Mononuclear cell (primary cell): ENCODE data around the gene GPR142. TPM values are rescaled to one million over a fixed set of nuclear protein-coding genes. Genes with fewer than 3 reads are reported as not detected.

Source experiments
- H3K27me3 ChIP-seq: 2 replicates; pipeline ENCODE4 v1.6.0; 2011; ENCODE audit warnings: low read length, control low read depth; ENCODE audit not compliant: insufficient read depth
- H3K4me1 ChIP-seq: 2 replicates; pipeline ENCODE4 v1.5.1; 2011; ENCODE audit warnings: mild to moderate bottlenecking, low read length, control low read depth; ENCODE audit not compliant: insufficient read depth
- H3K4me3 ChIP-seq: 2 replicates; pipeline ENCODE4 v1.5.1; 2011; ENCODE audit warnings: mild to moderate bottlenecking, low read length, moderate library complexity
- H3K9me3 ChIP-seq: 2 replicates; pipeline ENCODE4 v1.5.1; 2011; ENCODE audit warnings: low read depth, mild to moderate bottlenecking, control low read depth, low read length
- total RNA-seq: library from RNA; depleted of rRNA; stranded (reverse); fragments of >200 nt; gene quantifications from one replicate; pipeline ENCODE4 v1.2.3, GENCODE V29; 2012

The GPR142 gene
- total RNA-seq, 1 donor, result not detected

DNA sequence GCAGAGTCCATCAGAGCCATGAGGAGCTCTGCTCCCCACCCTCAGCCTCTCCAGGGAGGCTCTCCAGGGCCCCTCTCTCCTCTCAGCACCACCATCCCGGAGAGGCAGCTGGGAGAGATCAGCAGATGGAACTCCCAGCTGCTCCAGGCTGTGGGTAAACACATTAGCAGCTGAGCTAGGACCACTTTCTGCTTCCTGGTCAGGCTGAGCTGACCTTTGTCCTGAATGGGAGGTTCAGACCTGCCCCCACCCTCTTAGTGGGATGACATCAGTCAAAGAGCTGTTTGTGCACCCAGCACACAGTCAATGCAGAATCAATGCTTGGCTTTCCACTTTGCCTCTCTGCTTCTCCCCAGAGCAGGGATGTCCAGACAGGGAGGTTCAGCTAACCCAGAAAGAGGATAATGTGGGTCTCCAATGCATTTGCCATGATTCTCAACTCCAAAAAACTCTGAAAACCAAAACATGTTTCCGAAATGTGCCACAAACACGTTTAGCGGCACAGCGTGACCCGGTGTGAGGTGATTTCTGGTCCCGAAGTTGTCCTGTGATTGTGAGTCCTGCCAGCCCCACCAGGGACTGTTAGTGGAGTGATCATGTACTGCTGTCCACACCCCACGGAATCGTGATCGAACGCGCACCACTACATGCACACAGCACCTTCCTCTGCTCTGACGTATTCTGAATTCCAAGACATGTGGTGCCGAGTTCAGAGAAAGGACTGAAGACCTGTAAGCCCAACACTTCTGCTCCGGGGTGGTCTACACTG, 6.7 kb downstream of the GPR142 start:
- H3K9me3 ChIP-seq, result no peaks in the 10 kb centered on the region
- H3K4me3 ChIP-seq, result no peak overlapping the region
- H3K4me1 ChIP-seq, result peaks cover 12% of the 10 kb centered on the region
- H3K27me3 ChIP-seq, result no peaks in the 10 kb centered on the region

DNA sequence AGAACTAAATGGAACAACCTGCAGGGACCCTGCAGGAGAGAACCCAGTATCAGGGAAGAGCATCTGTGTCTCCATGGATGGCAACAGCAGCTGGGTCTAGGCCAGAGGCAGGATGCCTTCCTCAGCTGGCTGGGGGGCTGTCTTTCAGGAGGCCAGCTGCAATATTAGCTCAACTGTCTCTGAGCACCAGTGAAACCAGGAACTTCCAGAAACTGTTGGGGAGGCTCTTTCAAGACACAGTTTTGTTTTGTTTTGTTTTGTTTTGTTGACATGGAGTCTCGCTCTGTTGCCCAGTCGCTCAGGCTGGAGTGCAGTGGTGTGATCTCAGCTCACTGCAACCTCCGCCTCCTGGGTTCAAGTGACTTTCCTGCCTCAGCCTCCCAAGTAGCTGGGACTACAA, 7.6 kb downstream of the GPR142 start:
- Histone ChIP-seq H3K9me3 (no peaks in the 10 kb centered on the region), H3K27me3 (no peaks in the 10 kb centered on the region), H3K4me1 (peaks cover 14% of the 10 kb centered on the region), H3K4me3 (no peak overlapping the region)

DNA sequence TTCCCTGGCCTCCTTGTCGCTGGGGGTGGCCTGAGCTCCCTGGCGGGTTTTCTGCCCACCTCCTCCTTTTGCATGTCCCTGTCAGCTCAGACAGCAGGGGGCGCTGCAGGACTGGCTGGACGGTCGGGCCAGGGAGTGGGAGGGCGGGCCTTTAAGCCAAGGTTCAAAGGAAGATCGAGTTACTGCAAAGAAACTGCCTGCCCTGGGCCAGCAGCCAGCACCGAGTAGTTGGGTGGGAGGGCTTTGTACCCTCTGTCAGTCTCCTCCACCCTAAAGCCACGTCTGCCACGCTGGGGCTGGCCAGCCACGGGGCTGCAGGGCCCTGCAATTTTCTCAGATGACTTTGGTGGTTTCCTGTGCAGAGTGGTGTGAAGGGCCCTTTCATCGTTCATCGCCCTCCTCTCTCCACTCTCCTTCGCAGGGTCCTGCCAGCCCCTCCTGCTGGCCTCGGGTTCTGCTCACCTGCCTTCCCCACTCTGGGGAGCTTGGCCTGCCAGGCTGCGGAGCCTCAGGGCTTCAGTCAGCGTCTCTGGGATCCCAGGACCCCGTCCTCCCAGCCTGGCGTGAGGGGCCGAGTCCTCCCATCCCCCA, 12.3 kb downstream of the GPR142 start:
- Histone ChIP-seq H3K4me1 (peaks cover 18% of the 10 kb centered on the region), H3K27me3 (no peaks in the 10 kb centered on the region), H3K9me3 (no peaks in the 10 kb centered on the region), H3K4me3 (no peak overlapping the region)

DNA sequence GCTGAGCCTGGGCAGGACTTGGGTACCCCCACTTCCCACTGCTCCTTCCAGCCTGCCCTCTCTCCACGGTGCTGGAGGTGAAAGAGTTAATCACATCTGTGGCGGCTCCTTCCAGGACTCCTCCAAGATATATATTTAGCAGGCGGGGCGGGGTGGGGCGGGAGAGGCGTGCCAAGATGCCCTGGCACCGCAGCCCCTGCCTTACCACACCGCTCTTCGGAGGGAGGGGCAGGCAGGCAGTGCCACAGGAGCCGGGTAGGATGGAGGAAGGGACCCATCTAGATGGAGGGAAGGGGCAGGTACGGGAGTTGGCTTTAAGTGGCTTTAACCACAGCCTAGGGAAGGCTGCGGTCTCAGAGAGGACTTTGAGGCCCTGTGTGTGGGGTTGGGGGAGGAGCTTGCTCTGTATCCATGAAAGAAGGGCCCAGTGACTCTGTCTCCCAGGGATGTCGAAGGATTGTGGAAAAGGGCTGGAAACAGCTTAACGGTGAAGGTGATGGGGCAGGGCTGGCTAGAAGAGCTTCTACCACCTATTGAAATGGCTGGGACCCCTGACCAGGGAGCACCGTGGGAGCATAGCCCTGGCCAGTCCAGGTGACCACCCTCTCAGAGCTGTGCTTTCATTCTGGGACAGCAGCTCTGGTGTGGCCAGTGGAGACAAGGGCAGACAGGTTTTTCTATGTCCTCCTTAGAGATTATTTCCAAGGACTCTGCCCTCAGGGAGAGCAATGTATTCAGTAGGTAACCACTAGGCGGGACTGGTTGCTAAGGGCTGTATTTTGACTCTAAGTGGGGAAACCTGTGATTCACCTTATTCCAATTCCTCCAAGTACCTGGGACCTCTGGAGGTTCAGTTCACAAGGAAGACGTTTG, 13.0 kb downstream of the GPR142 start:
- Histone ChIP-seq H3K27me3 (no peaks in the 10 kb centered on the region), H3K4me3 (no peak overlapping the region), H3K9me3 (no peaks in the 10 kb centered on the region), H3K4me1 (peaks cover 18% of the 10 kb centered on the region)

DNA sequence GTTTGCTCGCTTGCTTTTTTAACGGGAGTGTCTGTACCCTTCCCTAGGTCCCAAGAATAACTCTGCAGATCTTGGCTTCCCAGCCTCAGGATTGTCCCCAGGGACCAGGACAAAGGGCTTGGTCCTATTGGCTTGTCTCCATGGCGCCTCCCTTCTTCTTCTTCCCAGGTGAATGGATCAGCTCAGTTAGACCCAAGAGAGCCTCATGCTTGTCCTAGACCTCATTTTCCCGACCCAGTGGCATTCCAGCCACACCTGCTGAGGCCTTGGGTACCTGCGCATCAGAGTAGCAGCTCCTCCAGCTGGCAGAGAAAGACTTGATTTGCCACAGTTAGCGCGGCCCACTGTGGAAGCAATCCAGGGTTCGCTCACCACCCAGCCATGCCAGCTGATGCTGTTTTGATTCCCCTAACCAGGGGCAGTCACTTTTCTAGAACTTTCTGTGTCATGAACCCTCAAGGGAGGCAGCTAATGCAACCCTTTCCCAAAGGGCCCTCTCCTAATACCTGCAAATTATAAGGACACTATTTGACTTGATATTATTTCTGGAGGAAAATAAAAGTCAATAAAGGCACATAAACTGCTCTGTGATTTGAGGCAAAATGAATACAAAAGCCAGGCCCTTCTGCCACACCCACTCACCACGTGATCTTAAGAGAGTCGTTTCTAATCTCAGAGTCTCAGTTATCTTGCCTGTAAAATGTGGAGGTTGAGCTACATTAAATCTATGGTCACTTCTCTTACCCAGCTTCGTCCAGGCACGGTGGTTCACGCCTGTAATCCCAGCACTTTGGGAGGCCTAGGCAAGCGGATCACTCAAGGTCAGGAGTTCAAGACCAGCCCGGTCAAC, 13.9 kb downstream of the GPR142 start:
- Histone ChIP-seq H3K9me3 (no peaks in the 10 kb centered on the region), H3K4me3 (no peak overlapping the region), H3K4me1 (peaks cover 21% of the 10 kb centered on the region), H3K27me3 (no peaks in the 10 kb centered on the region)

DNA sequence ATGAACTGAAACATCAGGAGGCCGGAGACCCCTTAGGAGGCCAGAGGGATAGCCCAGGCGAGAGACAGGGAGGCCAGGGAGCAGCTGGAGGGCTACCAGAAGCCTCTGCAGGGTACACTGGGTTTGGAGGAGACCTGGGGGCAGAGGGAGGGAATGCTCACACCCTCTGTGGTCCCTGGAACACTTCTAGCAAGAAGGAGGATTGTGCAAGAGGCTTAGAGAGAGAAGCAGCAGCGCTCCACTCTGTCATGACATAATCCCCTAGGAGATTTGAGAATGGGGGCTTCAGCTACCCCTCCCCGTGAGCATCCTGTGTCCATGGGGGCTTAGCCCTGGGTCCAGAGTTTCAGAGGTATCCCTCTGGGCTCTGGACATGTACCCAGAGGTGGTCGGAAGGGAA, 15.8 kb downstream of the GPR142 start:
- Histone ChIP-seq H3K9me3 (no peaks in the 10 kb centered on the region), H3K27me3 (no peaks in the 10 kb centered on the region)

DNA sequence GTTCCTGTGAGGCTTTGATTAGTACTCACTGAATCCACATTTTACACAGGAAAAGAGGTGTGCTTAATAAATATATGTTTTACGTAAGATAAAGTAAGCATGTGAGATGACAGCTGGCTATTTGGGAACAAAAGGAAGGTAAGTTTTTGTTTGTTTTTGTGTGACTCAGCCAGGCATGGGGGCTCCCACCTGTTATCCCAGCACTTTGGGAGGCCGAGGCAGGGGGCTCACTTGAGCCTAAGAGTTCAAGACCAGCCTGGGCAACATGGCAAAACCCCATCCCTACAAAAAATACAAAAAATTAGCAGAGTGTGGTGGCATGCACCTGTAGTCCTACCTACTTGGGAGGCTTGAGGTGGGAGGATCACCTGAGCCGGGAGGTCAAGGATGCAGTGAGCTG, 17.9 kb downstream of the GPR142 start:
- Histone ChIP-seq H3K4me1 (peaks cover 5% of the 10 kb centered on the region), H3K4me3 (no peak overlapping the region), H3K9me3 (no peaks in the 10 kb centered on the region), H3K27me3 (no peaks in the 10 kb centered on the region)

More for the DNA sequence above, 15.8 kb downstream of the GPR142 start:
- Histone ChIP-seq H3K4me1 (peaks cover 23% of the 10 kb centered on the region), H3K4me3 (no peak overlapping the region)

DNA sequence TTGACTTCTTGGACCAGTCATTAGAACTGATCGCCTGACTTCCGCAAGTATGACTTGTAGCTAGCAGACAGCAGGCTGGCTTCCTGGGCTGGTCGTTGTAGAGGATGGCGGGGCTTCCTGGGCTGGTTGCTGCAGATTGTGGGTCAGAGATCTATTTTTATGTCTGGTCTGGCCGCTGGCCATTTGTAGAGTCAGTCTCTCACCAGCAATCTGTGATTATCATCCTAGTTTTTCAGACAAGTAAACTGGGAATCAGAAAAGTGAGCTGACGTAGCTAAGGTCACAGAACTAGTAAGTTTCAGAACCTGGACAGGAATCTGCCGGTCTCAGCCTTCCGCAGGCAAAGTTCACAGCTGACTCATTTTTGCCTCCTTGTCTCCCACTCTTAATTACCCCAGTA, 19.1 kb downstream of the GPR142 start:
- Histone ChIP-seq H3K4me1 (peaks cover 8% of the 10 kb centered on the region), H3K9me3 (no peaks in the 10 kb centered on the region), H3K4me3 (no peak overlapping the region), H3K27me3 (no peaks in the 10 kb centered on the region)

DNA sequence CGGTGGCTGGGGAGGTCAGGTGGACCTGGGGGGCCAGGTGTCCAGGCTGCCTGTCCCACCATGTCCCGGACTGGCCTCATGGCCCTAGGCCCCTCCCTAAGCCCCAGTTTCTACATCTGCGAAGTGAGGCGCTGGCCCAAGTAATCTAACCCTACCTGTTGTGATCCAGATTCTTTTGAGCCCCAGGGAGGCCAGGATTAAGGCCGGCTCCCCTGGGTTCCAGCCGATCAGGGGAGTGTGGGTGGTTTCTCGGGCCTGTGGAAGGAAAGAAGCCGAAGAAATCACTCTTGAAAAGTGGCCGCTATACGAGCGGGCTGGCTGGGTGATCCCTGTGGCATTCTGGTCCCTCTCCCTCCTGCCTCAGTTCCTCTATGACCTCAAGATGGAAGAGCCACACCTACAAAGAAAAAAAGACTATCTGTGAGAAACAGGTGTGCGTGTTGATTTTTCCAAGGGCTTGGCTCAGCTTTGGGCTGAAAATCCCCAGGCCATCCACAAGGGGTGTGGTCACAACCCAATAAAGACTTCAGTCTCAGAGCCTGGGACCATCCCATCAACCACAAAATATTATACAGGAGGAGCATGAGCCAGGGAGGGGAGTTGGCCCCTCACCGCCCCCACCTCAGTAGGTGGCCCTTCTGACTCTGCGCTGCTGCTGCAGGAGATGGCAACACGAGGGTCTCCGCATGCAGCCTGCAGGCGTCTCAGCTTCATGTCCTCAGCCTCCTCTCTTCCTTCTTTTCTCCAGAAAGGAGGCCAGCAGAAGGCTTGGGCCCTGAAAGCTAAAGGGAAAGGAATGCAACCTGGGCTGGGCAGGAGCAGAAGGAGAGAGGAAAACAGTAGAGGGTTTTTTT, 20.3 kb downstream of the GPR142 start:
- Histone ChIP-seq H3K9me3 (no peaks in the 10 kb centered on the region), H3K4me3 (no peak overlapping the region), H3K27me3 (no peaks in the 10 kb centered on the region), H3K4me1 (peaks cover 15% of the 10 kb centered on the region)

DNA sequence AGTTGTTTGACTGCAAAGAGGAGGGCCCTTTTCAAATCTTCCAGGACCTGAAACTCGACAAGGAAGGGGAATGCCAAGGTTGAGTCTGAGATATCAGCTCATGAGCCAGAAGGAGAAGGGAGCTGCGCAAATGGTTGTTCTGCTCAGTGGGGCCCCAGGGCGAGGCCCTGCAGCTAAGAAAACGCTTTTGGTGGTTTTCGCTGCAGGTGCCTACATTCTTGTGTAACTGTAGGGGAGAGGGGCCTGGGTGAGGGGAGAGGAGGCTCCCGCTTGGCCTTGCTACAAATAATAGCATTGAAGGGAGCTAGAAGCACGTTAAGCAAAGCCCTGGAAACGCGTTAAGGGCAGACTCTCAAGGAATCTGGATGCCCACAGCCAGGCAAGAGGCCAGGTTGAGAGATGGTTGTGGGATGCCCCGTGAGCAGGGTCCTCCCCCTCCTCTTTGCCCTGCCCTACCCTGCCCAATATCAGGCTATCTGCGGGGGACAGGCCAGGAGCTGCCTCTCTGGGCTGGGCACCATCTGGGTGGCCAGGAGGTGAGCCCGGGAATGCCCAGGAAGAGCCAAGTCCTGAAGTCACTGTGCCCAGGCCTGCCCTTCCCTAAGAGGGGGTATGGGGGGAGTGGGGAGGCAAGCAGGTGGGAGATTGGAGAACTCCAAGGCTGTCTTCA, 21.9 kb downstream of the GPR142 start:
- Histone ChIP-seq H3K27me3 (no peaks in the 10 kb centered on the region), H3K9me3 (no peaks in the 10 kb centered on the region), H3K4me3 (no peak overlapping the region), H3K4me1 (peaks cover 15% of the 10 kb centered on the region)

DNA sequence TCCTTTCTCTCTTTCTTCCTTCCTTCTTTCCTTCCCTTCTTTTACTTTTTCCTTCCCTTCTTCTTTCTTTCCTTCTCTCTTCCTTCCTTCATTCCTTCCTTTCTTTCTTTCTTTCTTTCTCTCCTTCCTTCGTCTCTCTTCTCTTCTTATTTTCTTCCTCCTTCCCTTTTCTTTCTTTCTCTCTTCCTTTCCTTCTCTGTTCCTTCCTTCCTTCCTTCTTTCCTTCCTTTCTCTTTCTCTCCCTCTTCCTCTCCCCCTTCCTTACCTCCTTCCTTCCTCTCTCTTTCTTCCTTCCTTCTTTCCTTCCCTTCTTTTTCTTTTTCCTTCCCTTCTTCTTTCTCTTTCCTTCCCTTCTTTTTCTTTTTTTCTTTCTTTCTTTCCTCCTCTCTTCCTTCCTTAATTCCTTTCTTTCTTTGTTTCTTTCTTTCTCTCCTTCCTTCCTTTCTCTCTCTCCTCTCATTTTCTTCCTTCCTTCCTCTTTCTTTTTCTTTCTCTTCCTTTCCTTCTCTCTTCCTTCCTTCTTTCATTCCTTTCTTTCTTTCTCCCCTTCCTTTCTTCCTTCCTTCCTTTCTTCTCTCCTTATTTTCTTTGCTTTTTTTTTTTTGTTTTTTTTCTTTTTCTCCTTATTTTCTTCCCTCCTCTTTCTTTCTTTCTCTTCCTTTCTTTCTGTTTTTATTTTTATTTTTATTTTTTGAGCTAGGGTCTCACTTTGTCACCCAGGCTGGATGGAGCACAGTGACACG, 22.8 kb downstream of the GPR142 start:
- no peaks in the 10 kb centered on the region for H3K27me3 ChIP-seq
- no peaks in the 10 kb centered on the region for H3K9me3 ChIP-seq
- H3K4me3 ChIP-seq, result no peak overlapping the region
- peaks cover 15% of the 10 kb centered on the region for H3K4me1 ChIP-seq

DNA sequence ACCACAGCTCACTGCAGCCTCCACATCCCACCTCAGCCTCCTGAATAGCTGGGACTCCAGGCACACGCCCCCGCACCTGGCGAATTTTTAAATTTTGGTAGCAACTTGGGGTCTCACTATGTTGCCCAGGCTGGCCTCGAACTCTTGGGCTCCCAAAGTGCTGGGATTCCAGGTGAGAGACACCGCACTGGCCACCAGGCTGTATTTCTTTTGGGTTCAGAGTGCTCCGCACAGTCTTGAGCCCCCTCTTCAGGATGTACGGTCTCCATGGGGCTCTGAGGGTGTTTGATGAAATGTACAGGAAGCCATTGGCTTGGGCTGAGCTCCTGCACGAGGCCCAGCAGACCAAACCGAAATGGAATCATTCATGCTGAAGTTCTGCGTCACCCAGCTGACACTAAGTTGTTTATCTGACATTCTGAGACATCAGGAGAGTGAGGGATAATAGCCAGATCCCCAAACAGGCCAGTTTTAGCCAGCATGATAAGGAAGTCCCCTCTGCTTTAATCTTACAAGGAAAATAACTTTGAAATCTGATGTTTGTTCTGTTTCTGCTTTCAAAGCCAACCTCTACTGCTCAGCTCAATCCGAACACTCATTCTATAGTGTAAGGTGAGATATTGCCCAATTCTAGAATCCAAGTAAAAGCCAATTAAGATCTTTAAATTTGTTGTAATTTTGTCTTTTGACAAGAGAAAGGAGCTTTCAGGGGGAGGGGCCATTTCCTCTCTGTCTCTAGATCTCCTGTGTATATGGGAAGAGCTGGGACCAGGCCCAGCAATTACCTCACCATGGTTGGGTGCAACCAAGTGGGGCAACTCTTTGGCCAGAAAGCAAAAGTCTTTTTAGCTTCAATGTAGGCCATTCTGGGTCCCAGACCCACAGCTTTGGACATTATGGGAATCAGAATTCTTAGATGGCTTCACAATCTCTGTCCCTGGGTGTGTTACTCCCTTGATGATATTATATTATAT, 23.7 kb downstream of the GPR142 start:
- H3K9me3 ChIP-seq, result no peaks in the 10 kb centered on the region
- no peak overlapping the region for H3K4me3 ChIP-seq
- no peaks in the 10 kb centered on the region for H3K27me3 ChIP-seq
- H3K4me1 ChIP-seq, result peaks cover 14% of the 10 kb centered on the region
